ENCODE measurements around the gene ULK3. TPM values are rescaled to one million over a fixed set of nuclear protein-coding genes. Genes with fewer than 3 reads are reported as not detected.

Gene ULK3
- total RNA-seq, 1 donor from 2014 or later = 19.7 TPM

DNA sequence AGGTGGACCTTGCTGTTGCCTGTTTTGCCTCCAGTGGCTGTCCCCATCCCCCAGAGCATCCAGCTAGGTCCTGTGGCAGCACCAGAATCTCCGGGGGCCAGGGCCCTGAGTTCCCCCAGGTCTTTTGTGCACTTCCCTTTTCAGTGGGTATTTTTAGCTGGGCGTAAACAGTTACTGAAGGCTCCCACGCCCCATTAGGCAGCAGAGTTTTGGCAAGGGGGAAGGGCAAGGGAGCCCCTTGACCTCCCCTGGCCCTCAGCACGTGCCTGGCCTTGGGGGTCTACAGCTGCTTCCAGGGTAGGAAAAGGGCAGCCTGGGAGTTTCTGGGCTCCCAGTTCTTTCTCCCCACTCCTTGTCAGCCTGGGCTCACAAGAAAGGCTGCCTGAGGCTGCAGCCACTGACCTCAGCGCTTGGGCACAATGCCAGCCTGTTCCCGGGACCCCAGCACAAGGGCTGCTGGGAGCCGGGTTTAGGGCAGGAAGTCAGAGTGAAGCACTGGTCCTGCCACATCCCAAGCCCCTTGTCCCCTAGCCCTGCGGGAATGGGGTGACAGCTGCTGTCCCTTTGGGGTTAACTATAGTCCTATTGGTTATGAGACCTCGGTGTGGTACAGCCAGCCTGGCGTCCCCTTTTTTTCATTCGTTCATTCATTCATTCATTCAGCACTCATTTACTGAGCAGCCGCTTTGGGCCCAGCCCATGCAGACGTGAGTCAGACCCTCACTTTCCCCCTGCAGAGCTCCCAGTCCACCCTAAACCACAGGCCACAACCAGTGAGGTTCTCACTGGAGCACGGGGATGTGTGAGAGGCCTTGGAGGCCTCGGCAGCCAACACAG, 52.7 kb downstream of the ULK3 start:
- no peak for DNase-seq (ENCODE audit: low read depth)
- H3K4me3 ChIP-seq (ENCODE audit: low read depth, low read length) = no peak overlapping the region
- TF ChIP-seq, protein P1, sequence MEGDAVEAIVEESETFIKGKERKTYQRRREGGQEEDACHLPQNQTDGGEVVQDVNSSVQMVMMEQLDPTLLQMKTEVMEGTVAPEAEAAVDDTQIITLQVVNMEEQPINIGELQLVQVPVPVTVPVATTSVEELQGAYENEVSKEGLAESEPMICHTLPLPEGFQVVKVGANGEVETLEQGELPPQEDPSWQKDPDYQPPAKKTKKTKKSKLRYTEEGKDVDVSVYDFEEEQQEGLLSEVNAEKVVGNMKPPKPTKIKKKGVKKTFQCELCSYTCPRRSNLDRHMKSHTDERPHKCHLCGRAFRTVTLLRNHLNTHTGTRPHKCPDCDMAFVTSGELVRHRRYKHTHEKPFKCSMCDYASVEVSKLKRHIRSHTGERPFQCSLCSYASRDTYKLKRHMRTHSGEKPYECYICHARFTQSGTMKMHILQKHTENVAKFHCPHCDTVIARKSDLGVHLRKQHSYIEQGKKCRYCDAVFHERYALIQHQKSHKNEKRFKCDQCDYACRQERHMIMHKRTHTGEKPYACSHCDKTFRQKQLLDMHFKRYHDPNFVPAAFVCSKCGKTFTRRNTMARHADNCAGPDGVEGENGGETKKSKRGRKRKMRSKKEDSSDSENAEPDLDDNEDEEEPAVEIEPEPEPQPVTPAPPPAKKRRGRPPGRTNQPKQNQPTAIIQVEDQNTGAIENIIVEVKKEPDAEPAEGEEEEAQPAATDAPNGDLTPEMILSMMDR (conservative IDR thresholded peaks at IDR 0.05; ENCODE audit: low read depth, low read length) = no peak

DNA sequence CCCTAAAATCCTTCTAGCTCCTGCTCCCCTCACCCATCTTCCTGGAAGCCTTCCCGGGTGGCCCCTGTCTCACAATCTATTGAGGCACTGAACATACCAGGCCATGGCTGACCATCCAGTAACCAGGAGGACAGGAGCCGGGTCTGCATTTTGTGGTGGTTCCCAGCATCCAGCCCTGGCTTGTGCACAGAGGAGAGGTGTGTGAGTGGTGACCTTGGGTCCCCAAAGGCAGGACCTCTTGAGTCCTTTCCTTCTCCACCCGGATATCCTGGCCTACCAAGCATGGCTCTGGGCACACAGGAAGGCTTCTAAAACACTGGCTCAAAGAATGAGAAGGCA, 53.2 kb downstream of the ULK3 start:
- DNase-seq (ENCODE audit: low read depth) = no peak
- H3K4me3 ChIP-seq (ENCODE audit: low read depth, low read length) = no peak overlapping the region
- TF ChIP-seq, protein P1 (conservative IDR thresholded peaks at IDR 0.05; ENCODE audit: low read depth, low read length) = no peak

DNA sequence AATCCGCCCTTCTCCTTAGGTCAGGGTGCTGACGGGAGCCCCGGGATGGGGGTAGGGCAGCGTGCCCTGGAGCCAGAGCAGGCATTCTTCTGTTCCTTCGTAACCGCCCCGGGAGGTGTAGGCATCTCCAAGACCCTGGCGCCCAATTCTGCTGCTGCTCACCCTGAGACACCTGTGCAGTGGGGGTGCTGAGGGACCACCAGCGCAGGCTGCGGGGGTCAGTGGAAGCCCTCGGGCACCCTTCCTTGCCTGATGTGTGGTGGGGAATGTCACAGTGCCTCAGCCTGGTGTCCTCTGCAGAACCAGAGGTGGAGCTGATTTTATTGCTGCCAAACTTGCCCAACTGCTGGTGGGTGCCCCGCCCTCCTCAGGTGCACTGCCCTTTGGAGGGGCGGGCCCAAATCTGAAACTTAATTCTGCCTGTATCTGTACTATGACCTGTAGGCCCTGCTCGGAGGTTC, 53.8 kb downstream of the ULK3 start:
- TF ChIP-seq, protein P1 (conservative IDR thresholded peaks at IDR 0.05; ENCODE audit: low read depth, low read length) = no peak
- no peak for DNase-seq (ENCODE audit: low read depth)
- H3K4me3 ChIP-seq (ENCODE audit: low read depth, low read length) = no peak overlapping the region

DNA sequence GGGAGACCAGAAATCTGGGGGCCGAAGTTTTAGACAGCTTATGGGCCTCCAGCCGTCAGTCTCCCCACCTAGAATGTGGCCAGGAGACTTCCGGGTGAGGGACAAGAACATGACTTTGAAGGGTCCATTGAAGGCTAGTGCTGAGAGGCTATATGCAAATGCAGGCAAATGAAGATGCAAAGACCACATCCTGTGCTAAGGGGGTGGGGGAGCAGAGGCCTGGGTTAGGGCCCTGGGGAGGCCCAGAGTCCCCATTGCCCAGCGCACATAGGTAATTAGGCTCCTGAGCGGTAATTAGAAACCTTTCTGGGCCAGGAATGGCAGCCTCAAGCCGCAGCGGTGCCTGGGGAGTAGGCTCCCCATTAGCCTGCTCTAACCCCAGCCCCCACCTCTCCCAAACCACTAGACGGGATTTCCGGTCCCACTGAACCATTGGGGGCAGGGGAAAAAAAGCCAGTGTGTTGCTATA, 54.2 kb downstream of the ULK3 start:
- no peak overlapping the region for H3K4me3 ChIP-seq (ENCODE audit: low read depth, low read length)
- TF ChIP-seq, protein P1 (conservative IDR thresholded peaks at IDR 0.05; ENCODE audit: low read depth, low read length) = no peak
- DNase-seq (ENCODE audit: low read depth) = no peak

DNA sequence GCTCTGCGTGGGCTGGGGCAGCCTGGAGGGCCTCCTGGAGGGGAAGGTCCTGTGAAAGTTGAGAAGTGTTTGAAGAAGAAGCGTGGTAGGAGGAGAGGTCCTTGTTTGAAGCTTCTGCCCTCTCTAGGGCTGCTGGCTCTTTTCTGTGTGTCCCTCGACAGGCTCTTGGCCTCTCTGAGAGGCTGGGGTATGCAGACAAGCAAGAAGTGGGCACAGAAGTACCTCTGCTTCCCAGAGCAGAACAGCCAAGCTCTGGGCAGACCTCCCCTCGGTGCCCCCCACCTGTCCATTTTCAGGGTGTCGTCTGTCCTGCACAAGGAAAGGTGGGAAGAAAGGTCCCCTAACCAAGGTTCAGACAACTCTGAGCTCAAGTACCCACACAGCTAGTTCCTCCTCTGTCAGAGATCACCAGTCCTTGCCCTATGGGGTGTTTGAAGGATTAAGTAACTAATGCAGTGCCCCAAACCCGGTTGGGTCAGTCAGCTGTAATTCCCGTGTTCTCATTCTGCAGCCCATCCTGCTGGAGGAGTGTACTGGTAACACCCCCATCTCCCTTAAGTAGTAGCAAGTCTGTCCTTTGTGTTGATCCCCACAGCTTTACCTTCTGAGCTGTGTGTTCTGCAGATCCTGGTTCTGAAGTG, 54.8 kb downstream of the ULK3 start:
- DNase-seq (ENCODE audit: low read depth) = no peak
- no peak overlapping the region for H3K4me3 ChIP-seq (ENCODE audit: low read depth, low read length)
- TF ChIP-seq, protein P1 (conservative IDR thresholded peaks at IDR 0.05; ENCODE audit: low read depth, low read length) = no peak

DNA sequence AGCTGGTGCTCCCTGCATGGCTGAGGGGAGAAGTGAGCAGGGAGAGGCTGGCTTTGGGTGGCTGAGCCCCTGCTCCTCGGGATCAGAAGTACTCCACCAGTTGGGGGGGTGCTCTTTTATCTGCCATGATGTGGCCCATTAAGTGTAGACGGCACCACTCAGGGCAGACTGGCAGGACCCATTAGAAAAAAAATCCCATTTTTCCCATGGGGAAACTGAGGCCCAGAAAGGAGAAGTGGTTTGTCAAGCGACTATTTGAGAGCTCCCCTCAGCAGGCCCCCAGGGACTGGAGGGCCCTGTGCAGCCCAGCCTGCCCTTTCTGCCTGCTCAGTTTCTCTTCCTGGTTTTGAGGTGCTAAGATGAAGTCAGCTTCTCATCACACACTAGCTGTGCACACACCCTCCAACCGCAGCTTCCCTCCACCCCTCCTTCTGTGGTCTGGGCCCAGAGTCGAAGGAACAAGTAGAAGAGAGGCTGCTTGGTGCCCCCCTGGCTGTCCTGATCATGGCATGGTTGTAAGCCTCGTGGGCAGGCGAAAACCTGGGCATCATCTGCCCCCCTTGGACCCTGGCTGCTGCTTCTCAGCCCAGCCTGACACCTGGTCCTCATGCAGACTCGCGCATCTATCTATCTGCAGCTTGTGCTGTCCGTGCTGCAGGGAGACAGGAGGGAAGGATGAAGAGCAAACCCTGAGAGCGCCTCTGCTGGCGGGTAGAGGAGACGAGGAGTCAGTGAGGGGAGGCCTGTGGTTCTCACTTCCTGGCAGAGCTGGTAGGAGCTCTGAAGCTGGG, 55.5 kb downstream of the ULK3 start:
- H3K4me3 ChIP-seq (ENCODE audit: low read depth, low read length) = no peak overlapping the region
- TF ChIP-seq, protein P1 (conservative IDR thresholded peaks at IDR 0.05; ENCODE audit: low read depth, low read length) = peak; percentile 41
- no peak for DNase-seq (ENCODE audit: low read depth)
